ENCODE results near the gene PNO1.

DNA sequence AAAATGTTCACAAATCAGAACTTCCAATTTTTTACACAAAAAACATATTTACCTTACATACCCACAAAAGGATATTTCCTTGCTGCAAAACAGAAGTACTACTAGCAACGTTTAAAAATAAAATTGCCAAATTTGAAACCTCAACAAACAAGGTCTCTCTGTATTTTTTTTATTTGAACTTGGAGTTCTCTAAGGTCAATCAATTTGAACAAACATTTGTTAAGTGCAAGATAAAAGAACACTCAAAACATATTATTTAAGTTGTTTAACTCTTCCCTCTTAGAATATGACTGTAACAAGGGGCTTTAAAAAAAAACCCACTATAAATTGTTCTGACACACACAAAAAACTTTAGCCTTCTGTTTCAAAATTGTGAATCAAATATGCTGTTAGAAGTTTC, 29.6 kb downstream of the PNO1 start:
- TF ChIP-seq, protein P1, sequence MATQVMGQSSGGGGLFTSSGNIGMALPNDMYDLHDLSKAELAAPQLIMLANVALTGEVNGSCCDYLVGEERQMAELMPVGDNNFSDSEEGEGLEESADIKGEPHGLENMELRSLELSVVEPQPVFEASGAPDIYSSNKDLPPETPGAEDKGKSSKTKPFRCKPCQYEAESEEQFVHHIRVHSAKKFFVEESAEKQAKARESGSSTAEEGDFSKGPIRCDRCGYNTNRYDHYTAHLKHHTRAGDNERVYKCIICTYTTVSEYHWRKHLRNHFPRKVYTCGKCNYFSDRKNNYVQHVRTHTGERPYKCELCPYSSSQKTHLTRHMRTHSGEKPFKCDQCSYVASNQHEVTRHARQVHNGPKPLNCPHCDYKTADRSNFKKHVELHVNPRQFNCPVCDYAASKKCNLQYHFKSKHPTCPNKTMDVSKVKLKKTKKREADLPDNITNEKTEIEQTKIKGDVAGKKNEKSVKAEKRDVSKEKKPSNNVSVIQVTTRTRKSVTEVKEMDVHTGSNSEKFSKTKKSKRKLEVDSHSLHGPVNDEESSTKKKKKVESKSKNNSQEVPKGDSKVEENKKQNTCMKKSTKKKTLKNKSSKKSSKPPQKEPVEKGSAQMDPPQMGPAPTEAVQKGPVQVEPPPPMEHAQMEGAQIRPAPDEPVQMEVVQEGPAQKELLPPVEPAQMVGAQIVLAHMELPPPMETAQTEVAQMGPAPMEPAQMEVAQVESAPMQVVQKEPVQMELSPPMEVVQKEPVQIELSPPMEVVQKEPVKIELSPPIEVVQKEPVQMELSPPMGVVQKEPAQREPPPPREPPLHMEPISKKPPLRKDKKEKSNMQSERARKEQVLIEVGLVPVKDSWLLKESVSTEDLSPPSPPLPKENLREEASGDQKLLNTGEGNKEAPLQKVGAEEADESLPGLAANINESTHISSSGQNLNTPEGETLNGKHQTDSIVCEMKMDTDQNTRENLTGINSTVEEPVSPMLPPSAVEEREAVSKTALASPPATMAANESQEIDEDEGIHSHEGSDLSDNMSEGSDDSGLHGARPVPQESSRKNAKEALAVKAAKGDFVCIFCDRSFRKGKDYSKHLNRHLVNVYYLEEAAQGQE (IDR thresholded peaks at IDR 0.05; ENCODE audit: low read depth) = no peak
- TF ChIP-seq RAD21 (IDR thresholded peaks at IDR 0.05; ENCODE audit: low read depth) (no peak), TCF12 (IDR thresholded peaks at IDR 0.05; ENCODE audit: low read depth) (no peak), TAF1 (IDR thresholded peaks at IDR 0.05; ENCODE audit: low read depth) (no peak), FOXM1 (IDR thresholded peaks at IDR 0.05; ENCODE audit: borderline replicate concordance, low read depth) (no peak), EP300 (IDR thresholded peaks at IDR 0.05; ENCODE audit: borderline replicate concordance) (no peak), YY1 (IDR thresholded peaks at IDR 0.05; ENCODE audit: low read depth) (no peak), CREB1 (IDR thresholded peaks at IDR 0.05; ENCODE audit: low read depth) (no peak), CEBPB (IDR thresholded peaks at IDR 0.05) (no peak), ZBTB7A (IDR thresholded peaks at IDR 0.05; ENCODE audit: low read depth) (no peak), NFIC (IDR thresholded peaks at IDR 0.05) (no peak), TEAD4 (IDR thresholded peaks at IDR 0.05) (no peak)
- TF ChIP-seq, protein P2, sequence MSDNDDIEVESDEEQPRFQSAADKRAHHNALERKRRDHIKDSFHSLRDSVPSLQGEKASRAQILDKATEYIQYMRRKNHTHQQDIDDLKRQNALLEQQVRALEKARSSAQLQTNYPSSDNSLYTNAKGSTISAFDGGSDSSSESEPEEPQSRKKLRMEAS (IDR thresholded peaks at IDR 0.05) = no peak
